H9 (cell line): ENCODE results near the gene EPHA8. TPM values are rescaled to one million over a fixed set of nuclear protein-coding genes. Genes with fewer than 3 reads are reported as not detected.

Experiments used
- DNase-seq: peaks from one replicate; pipeline ENCODE4 v3.0.0-alpha.2; 2017
- H2AFZ ChIP-seq: one replicate; pipeline ENCODE4 v1.6.1; 2013; ENCODE audit warnings: mild to moderate bottlenecking, low read length, control low read depth, moderate library complexity
- H2AK5ac ChIP-seq: 2 replicates; pipeline ENCODE4 v1.6.1; 2013; ENCODE audit warnings: low read length, control low read depth, mixed read lengths; ENCODE audit not compliant: insufficient read length
- H2BK120ac ChIP-seq: one replicate; pipeline ENCODE4 v1.6.1; 2013; ENCODE audit warnings: low read depth, mild to moderate bottlenecking, low read length, control low read depth, inconsistent platforms; ENCODE audit not compliant: poor library complexity, severe bottlenecking
- H2BK12ac ChIP-seq: 2 replicates; pipeline ENCODE4 v1.6.1; 2013; ENCODE audit warnings: low read length, control low read depth, mixed read lengths, low read depth; ENCODE audit not compliant: insufficient read length
- H2BK15ac ChIP-seq: 2 replicates; pipeline ENCODE4 v1.6.1; 2013; ENCODE audit warnings: low read depth, low read length, control low read depth
- H2BK20ac ChIP-seq: one replicate; pipeline ENCODE4 v1.6.1; 2013; ENCODE audit warnings: low read depth, mild to moderate bottlenecking, low read length, control low read depth, inconsistent platforms; ENCODE audit not compliant: poor library complexity, severe bottlenecking
- H2BK5ac ChIP-seq: 2 replicates; pipeline ENCODE4 v1.6.1; 2013; ENCODE audit warnings: low read length, control low read depth, mixed read lengths; ENCODE audit not compliant: insufficient read length
- H3K14ac ChIP-seq: 2 replicates; pipeline ENCODE4 v1.6.1; 2013; ENCODE audit warnings: low read length, control low read depth; ENCODE audit not compliant: insufficient read depth
- H3K18ac ChIP-seq: 2 replicates; pipeline ENCODE4 v1.6.1; 2013; ENCODE audit warnings: low read depth, mild to moderate bottlenecking, mixed read lengths, low read length, control low read depth; ENCODE audit not compliant: insufficient read length
- H3K23ac ChIP-seq: 2 replicates; pipeline ENCODE4 v1.6.1; 2013; ENCODE audit warnings: low read length, control low read depth, mixed read lengths, low read depth; ENCODE audit not compliant: insufficient read length
- H3K23me2 ChIP-seq: 2 replicates; pipeline ENCODE4 v1.6.1; 2013; ENCODE audit warnings: low read depth, mild to moderate bottlenecking, mixed read lengths, low read length, control low read depth; ENCODE audit not compliant: insufficient read length, poor library complexity, severe bottlenecking
- H3K27ac ChIP-seq: 2 replicates; pipeline ENCODE4 v1.5.1; 2013; ENCODE audit warnings: low read length, control low read depth, mixed read lengths, low read depth; ENCODE audit not compliant: insufficient read length
- H3K27me3 ChIP-seq: 2 replicates; pipeline ENCODE4 v1.6.1; 2013; ENCODE audit warnings: low read length, control low read depth, inconsistent platforms; ENCODE audit not compliant: insufficient read depth
- H3K4ac ChIP-seq: 2 replicates; pipeline ENCODE4 v1.6.1; 2013; ENCODE audit warnings: low read depth, mild to moderate bottlenecking, control low read depth, inconsistent platforms, low read length, moderate library complexity
- H3K4me1 ChIP-seq: 2 replicates; pipeline ENCODE4 v1.6.1; 2013; ENCODE audit warnings: low read length, control low read depth, inconsistent platforms; ENCODE audit not compliant: insufficient read depth
- H3K4me2 ChIP-seq: 2 replicates; pipeline ENCODE4 v1.6.1; 2013; ENCODE audit warnings: low read length, control low read depth, mixed read lengths; ENCODE audit not compliant: insufficient read length, insufficient read depth
- H3K56ac ChIP-seq: 2 replicates; pipeline ENCODE4 v1.6.1; 2013; ENCODE audit warnings: low read depth, mild to moderate bottlenecking, mixed read lengths, low read length, control low read depth; ENCODE audit not compliant: insufficient read length
- H3K79me1 ChIP-seq: 2 replicates; pipeline ENCODE4 v1.6.1; 2013; ENCODE audit warnings: low read depth, mild to moderate bottlenecking, moderate library complexity, low read length, control low read depth, inconsistent platforms; ENCODE audit not compliant: insufficient read depth, poor library complexity, severe bottlenecking
- H3K79me2 ChIP-seq: 2 replicates; pipeline ENCODE4 v1.6.1; 2013; ENCODE audit warnings: low read length, control low read depth, inconsistent platforms; ENCODE audit not compliant: insufficient read depth
- H3K9ac ChIP-seq: 2 replicates; pipeline ENCODE4 v1.6.1; 2013; ENCODE audit warnings: low read length, control low read depth, mixed read lengths; ENCODE audit not compliant: insufficient read length; ENCODE audit errors: extremely low read depth
- H3K9me3 ChIP-seq: one replicate; pipeline ENCODE4 v1.6.1; 2013; ENCODE audit warnings: low read depth, low read length, inconsistent platforms; ENCODE audit not compliant: control insufficient read depth
- H3T11ph ChIP-seq: one replicate; pipeline ENCODE4 v1.6.1; 2013; ENCODE audit warnings: mild to moderate bottlenecking, low read length, control low read depth, inconsistent platforms
- H4K20me1 ChIP-seq: one replicate; pipeline ENCODE4 v1.6.1; 2013; ENCODE audit not compliant: control insufficient read depth, insufficient read length, insufficient read depth
- H4K5ac ChIP-seq: 2 replicates; pipeline ENCODE4 v1.6.1; 2013; ENCODE audit warnings: low read depth, mild to moderate bottlenecking, mixed read lengths, low read length, control low read depth; ENCODE audit not compliant: insufficient read length
- H4K8ac ChIP-seq: replicated peaks from 2 replicates; pipeline ENCODE4 v1.6.1; 2013; ENCODE audit warnings: low read length, control low read depth, mixed read lengths, low read depth; ENCODE audit not compliant: insufficient read length
- H4K91ac ChIP-seq: 2 replicates; pipeline ENCODE4 v1.6.1; 2013; ENCODE audit warnings: low read depth, mild to moderate bottlenecking, moderate library complexity, mixed read lengths, low read length, control low read depth; ENCODE audit not compliant: insufficient read length
- H3K27ac Mint-ChIP-seq, 3 experiments: 2 replicates in 2 of 3; 3 replicates in 1 of 3; pipeline ENCODE4 v1.8.0; 2020 to 2021; ENCODE audit warnings: mixed read lengths in 3 of 3, mild to moderate bottlenecking in 1 of 3, moderate library complexity in 1 of 3
- H3K27me3 Mint-ChIP-seq: 2 replicates; pipeline ENCODE4 v1.8.0; 2021; ENCODE audit warnings: low read depth, mild to moderate bottlenecking, moderate library complexity, mixed read lengths
- H3K36me3 Mint-ChIP-seq, 3 experiments: 2 replicates in 2 of 3; 3 replicates in 1 of 3; pipeline ENCODE4 v1.8.0; 2020 to 2021; ENCODE audit warnings: low read depth in 3 of 3, mixed read lengths in 3 of 3; ENCODE audit not compliant: insufficient read depth in 1 of 3
- H3K4me1 Mint-ChIP-seq, 2 experiments: 2 replicates each; pipeline ENCODE4 v1.8.0; 2020; ENCODE audit warnings: mixed read lengths in 2 of 2
- H3K4me3 Mint-ChIP-seq, 2 experiments: 2 replicates in 1 of 2; 3 replicates in 1 of 2; pipeline ENCODE4 v1.8.0; 2020 to 2021; ENCODE audit warnings: mild to moderate bottlenecking in 2 of 2, mixed read lengths in 2 of 2, moderate library complexity in 1 of 2
- H3K9me3 Mint-ChIP-seq, 2 experiments: 2 replicates in 1 of 2; 3 replicates in 1 of 2; pipeline ENCODE4 v1.8.0; 2020; ENCODE audit warnings: mild to moderate bottlenecking in 2 of 2, mixed read lengths in 2 of 2, moderate library complexity in 1 of 2
- CTCF ChIP-seq: fragments of 200-600 bp; sonication (generic); conservative IDR thresholded peaks from 3 replicates; pipeline ENCODE4 v1.8.0; 2021; ENCODE audit warnings: antibody characterized with exemption, mild to moderate bottlenecking
- WGBS: extraction: QIAGEN DNeasy Blood & Tissue Kit; methylation state at CpG from one replicate; pipeline ENCODE4 v1.1.7; 2013; ENCODE audit warnings: missing lambda C conversion rate, low lambda C conversion rate, mixed read lengths; ENCODE audit not compliant: insufficient read length; ENCODE audit errors: extremely low coverage; 5-methylcytosine and 5-hydroxymethylcytosine counted together
- long read RNA-seq: library from polyadenylated mRNA; unstranded; transcript quantifications from one replicate; pipeline ENCODE4 v2.0.0, GENCODE V29; 2020
- total RNA-seq: library from RNA; stranded (reverse); gene quantifications from 2 replicates; pipeline ENCODE4 v1.2.1, GENCODE V29; 2021

EPHA8 gene
- total RNA-seq = 3.4 and 3.6 TPM in 2 replicates
- long read RNA-seq, partial matches to known transcripts = 2 of 7 reads
- long read RNA-seq, other reads (novel, unspliced or antisense) = 5 of 7 reads

GRCh38 chr1:22562584-22563583 is at the start of gene EPHA8:
TSS of gene EPHA8 (plus strand) at chr1:22563489. CDS start at chr1:22563636, 147 bp downstream.
- no CpG with 5 or more reads among the region's 81 CpGs for WGBS
- Mint-ChIP-seq H3K36me3 (no peaks in the 10 kb centered on the region; a peak in 1 of 7 replicates), H3K27ac (peak within 1 kb of the TSS in 1 of 3 experiments; percentile 85; a peak in 2 of 7 replicates), H3K4me3 (peak within 1 kb of the TSS; percentile 71 to 91), H3K4me1 (peaks cover 13 to 36% of the 10 kb centered on the region in 2 experiments; a peak in 3 of 4 replicates), H3K27me3 (peaks cover 61% of the 10 kb centered on the region), H3K9me3 (peaks cover 0 to 2% of the 10 kb centered on the region in 2 experiments; a peak in 1 of 5 replicates)
- Histone ChIP-seq H2BK5ac (no peak within 1 kb of the TSS), H3K79me2 (no peaks in the 10 kb centered on the region), H2BK20ac (no peak within 1 kb of the TSS), H4K8ac (no peak within 1 kb of the TSS), H4K20me1 (no peaks in the 10 kb centered on the region), H3K27ac (no peak within 1 kb of the TSS), H3K9me3 (no peaks in the 10 kb centered on the region), H3K4ac (no peak within 1 kb of the TSS), H3K18ac (no peak within 1 kb of the TSS), H3K4me2 (peak within 1 kb of the TSS; percentile 72), H3K4me1 (no peaks in the 10 kb centered on the region; the same call in 1 of the 2 replicates), H3K23ac (no peak within 1 kb of the TSS), H3K23me2 (peaks cover 9% of the 10 kb centered on the region), H3K27me3 (peaks cover 16% of the 10 kb centered on the region; the same call in 1 of the 2 replicates), H3K14ac (no peak within 1 kb of the TSS; the same call in 1 of the 2 replicates), H2AFZ (no peak within 1 kb of the TSS), H4K5ac (no peak within 1 kb of the TSS), H3K56ac (no peak within 1 kb of the TSS), H2BK12ac (no peak within 1 kb of the TSS), H3T11ph (no peak within 1 kb of the TSS), H3K79me1 (no peaks in the 10 kb centered on the region), H2BK15ac (no peak within 1 kb of the TSS), H2BK120ac (no peak within 1 kb of the TSS), H2AK5ac (no peak within 1 kb of the TSS), H4K91ac (no peak within 1 kb of the TSS), H3K9ac (no peak within 1 kb of the TSS)
- no peak for DNase-seq
- no peak for TF ChIP-seq CTCF
